HG03521 (cell line): Measurements from ENCODE around the gene LRRC56.
"Not testable (repeated sequence)": the region's sequence is repeated elsewhere in the genome, so short reads cannot be mapped to it uniquely, and the experiment has no call there.

ENCODE experiments used
- ATAC-seq: cut with Tn5 transposase; IDR thresholded peaks from one replicate; pipeline ENCODE4 v1.9.1; 2021; ENCODE audit warnings: mild to moderate bottlenecking, moderate library complexity; ENCODE audit not compliant: unreplicated experiment

LRRC56 gene

DNA sequence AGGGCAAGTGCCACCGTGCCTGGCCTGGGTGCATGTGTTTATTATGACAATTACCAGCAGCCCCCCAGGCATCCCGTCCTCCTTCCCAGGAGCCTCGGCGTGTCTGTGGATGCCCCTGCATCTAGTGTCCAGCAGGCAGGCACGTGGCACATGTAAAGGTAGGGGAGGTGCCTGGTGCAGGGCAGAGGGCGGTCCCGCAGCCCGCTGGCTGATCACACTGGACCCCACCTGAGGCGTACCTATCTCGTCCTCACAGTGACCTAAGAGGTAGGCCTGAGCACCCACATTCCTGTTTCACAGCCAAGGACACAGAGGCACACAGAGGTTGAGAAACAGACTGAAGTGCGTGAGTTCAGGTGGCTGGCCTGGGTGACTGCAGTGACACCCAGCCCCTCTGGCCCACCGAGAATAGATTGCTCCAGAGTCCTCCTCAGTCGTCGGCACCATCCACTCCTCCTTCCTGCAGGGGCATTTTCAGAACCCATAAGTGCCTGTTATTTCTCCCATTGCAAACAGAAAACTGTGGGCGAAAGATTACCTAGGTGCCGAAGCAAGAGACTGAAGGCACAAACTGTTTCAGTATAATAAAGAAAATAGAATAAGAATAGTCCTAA, 35.9 kb downstream of the LRRC56 start:
- no peak for ATAC-seq

DNA sequence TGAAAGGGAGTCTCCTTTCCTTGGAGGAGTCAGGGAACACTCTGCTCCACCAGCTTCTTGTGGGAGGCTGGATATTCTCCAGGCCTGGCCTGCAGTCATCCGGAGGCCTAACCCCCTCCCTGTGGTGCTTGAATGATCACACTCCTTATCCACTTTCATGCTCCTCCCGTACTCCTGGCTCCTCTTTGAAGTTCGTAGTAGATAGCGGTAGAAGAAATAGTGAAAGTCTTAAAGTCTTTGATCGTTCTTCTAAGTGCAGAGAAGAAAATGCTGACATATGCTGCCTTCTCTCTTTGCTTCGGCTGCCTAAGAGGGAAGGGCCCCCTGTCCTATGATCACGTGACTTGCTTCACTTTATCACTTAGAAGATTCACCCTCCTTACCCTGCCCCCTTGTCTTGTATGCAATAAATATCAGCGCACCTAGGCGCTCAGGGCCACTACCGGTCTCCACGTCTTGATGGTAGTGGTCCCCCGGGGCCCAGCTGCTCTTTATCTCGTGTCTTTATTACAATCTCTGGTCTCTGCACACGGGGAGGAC, 36.8 kb downstream of the LRRC56 start:
- not testable (repeated sequence) for ATAC-seq

DNA sequence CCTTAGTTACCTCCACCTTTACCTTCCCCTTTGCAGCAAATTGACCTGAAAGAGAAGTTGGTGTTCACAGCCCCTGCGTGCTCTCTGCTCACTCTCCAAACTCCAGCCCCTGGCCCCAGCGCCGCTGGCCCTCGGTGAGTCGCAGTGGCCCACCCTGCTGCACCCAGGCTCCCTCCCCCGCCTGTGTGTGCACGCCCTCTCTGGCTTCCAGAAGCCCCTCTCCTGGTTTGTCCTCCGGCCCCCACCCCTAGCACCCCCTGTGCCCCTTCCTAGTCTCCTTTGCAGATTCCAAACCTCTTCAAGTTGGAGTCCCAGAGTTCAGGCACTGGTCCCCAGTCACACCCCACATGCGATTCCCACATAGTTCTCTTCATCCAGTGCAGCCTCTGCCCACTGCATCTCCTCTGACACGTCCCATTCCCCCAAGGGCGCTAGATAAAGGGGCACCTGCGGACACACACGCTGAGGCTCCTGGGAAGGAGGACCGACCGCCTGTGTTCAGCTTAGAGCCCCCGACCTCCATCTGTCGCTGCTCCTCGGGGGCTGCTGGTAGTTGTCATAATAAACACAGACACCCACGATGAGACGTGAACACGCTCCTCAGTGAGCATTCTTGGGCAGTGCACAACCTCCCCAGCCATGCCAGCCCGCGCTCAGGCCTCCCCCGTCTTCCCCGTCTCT, 37.4 kb downstream of the LRRC56 start:
- ATAC-seq = no peak

DNA sequence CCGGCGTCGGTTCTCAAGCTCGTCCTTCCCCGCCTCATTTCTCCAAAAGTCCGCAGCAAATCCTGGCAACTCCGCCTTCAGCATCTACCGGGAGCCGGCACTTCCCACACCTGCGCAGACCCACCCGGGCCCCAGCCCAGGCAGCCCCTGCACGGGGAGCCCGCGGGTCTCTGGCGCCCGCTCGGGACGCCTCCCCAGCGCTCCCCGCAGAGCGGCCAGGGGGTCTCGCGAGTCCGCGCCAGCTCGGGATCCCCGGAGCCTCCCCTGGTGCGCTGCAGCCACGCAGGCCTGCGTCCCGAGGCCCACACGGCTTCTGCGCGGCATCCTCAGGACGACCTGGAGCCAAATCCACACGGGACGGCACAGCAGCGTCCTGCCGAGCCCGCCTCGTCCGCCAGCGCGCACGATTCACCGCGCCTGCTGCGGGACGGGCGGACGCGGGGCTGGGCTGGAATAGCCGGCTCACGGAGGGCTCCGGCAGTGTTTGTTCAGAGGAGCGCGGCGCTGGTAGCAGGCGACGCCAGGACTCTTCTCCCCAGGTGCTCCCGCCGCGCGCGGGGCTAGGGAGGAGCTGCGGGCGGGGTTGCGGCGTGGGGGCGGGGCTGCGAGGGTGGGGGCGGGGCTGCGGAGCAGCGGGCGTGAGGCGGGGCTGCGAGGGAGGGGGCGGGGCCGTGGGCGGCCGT, 38.1 kb downstream of the LRRC56 start:
- ATAC-seq = peak; percentile 35

DNA sequence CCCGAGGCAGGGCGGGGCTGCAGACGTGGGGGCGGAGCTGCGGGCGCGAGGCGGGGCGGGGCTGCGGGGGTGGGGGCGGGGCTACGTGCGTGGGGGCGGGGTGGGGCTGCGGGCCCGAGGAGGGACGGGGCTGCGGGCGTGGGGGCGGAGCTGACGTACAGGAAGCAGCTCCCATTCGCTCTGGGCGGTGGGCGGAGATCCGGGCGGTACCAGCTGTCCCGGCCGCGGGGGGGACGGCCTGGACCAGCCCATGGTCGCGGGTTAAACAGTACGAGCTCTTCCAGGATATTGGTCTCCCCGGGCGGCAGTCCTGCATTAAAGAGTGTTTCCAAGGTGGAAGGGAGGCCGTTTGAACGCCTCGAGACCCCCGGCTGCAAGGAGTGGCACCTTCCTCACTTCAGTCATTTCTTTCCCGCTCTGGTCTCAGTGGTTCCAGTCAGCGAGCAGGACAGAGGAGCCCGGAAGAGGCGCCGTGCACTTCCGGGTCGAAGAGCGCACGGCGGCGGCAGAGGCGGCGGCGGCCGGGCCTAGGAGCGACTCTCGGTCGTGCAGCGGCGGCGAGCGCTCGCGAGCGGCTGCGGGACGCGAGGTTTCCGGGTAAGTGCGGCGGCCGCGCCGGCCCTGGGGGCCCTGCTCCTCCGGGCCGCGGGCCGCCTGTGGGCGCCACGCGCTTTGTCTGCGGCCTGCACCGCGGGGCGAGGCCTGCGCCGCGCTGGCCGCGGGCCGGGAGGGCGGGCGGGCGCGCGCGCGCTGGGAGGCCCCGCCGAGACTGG, 38.9 kb downstream of the LRRC56 start, which contains the start of gene PHRF1:
TSS of gene PHRF1 (plus strand) at position 475 of the 773 bp plus-strand sequence. CDS start 5,043 bp downstream, outside the sequence.
- peak; percentile 83 for ATAC-seq

DNA sequence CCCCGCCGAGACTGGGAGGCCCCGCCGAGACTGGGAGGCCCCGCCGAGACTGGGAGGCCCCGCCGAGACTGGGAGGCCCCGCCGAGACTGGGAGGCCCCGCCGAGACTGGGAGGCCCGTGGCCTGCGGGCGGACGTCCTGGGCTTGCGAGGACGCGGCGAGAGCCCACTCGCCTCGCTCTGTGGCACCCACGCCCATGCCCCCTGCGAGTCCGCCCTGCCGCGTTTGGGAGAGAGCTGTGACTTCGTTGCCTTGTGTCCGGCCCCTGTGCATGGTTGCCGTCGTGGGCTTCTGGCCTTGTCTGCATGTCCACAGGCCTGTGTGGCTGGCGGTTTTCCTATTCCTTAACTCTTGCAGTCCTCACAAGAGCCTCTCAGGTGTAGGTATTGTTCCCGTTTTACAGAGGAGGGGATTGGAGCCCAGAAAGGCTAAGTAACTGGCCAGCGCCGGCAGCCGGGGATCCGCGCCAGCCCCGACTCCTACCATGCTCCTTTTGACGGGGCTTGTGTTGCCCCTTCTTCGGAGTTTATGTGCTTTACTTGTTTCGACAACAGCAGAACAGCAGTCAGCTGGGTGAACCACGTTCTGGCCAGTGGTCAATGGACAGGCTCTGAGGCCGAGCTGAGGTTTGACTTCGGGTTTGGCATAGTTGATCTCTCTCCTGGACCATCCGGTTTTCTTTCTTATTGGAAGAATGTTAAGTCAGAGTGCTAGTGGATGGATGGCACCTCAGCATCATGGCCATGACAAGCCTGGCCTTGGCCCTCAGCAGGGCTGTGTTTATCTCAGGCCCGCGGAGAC, 39.7 kb downstream of the LRRC56 start:
- no peak for ATAC-seq

DNA sequence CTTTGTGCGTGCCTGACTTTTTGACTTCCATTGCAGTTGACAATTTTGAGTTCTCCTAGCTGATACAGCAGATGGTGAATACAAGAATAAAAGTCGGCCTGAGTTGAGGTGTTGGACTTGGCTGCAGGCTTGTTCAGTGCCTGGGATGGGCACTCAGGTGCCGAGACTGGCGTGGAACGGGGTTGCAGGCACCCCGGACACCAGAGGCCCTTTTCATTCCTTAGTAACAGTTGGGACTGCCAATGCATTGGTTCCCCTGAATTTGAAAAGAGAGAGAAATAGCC, 40.2 kb downstream of the LRRC56 start:
- no peak for ATAC-seq

DNA sequence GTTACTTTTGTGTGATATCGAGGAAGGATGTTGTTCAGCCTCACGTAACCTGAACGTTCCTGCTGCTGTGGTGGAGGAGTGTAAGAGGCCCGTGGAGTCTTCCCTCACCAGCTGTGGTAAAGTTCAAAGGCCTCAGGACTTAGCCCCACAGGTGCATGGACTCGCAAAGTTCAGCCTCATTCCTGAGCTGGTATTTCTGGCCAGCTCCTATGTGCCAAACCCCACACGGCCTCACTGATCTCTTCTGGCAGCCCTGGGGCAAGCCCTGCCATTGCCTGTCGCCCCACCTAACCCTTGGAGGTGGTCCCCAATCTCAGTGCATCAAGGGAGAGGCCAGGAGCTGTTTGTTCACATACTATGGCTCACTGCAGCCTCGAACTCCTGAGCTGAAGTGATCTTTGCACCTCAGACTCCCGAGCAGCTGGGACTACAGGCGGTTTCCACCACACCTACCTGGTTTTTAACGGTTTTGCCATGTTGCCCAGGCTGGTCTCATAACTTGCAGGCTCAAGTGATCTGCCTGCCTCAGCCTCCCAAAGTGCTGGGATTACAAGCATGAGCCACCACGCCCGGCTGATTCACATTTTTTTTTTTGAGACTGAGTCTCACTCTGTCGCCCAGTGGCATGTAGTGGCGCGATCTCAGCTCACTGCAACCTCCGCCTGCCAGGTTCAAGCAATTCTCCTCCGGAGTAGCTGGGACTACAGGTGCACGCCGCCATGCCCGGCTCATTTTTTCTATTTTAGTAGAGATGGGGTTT, 41.1 kb downstream of the LRRC56 start:
- ATAC-seq = no peak

DNA sequence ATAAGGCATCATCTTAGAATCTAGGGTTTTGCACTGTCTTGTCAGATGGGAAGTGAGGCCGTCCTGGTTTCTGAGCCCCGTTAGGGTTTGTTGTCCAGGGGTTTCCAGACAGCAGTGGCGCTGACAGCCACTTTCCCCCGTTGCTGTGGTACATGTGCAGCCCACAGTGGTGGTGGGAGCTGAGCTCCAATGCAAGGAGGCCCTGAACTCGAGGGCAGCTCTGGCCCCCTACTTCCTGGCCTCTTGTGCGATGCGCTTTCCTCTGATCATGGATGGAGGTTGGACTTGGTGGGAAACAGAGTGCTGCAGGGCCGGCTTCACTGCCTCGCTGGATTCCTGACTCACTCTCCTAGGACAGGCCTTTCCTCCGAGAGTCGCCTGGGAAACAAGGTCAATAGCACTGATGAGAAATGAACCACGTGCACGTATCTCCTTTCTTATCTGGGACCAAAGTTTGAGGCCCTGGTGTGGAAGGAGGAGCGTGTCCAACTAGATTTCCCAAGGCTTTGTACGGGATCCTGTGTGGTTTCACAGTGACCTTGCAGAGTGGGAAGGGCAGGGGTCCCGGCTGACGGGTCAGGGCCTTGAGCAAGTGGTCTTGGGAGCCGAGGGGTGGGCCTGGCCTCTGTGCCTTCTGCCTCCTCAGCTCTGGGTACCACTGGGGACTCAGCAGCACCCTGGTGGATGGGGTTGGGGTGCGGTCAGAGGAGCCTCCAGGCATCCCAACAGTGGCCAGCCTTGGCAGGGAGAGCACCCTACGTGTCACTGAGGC, 42.7 kb downstream of the LRRC56 start:
- ATAC-seq = no peak

DNA sequence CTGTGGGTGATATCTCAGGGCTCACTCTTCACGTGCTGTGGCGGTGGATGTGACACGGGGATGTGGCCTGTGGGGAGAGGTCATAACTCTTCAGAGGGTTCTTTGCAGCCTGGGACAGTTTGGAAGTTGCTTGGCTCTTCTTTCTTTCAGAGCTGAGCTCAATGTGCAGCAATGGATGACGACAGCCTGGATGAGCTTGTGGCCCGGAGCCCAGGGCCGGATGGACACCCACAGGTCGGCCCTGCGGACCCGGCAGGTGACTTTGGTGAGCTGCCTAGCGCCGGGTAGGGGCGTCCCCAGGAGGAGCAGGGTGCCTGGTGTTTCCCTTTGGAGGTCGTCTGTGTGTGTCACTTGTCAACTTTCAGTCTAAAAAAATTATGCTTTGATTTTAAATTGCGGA, 44.0 kb downstream of the LRRC56 start:
- ATAC-seq = no peak

DNA sequence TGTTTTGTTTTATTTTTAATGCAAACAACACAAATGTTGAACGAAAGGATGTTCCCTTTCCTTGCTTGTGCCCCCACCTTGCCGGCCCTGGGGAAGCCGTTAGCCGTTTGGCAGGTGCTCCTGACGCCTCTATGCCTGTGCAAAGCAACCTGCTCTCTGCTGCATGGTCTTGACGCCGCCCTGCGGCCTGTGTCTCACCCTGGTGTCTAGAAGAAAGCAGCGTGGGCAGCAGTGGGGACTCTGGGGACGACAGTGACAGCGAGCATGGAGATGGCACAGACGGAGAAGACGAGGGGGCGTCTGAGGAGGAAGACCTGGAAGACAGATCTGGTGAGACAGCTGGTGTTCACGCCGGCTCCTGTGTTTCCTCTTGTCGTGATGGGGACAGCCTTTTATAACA, 44.4 kb downstream of the LRRC56 start:
- ATAC-seq = no peak

DNA sequence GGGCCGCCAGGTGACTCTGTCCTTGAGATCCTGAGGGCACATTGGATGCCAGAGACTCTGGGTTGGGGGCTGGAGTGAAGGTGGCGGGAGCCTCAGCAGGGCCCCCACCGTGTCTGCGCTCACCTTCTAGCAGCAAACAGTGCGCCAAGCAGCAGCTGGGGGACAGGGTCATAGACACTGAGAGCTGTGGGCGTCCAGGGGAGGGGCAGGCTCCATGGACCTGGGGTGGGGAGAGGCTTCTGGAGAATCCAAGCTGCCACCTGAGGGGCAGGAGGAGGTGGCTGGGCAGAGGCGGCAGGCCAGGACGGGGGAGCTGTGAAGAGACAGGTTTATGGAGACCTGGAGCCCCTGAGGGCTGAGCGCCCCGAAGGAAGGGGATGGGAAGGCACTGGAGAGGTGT, 47.0 kb downstream of the LRRC56 start:
- ATAC-seq = no peak

DNA sequence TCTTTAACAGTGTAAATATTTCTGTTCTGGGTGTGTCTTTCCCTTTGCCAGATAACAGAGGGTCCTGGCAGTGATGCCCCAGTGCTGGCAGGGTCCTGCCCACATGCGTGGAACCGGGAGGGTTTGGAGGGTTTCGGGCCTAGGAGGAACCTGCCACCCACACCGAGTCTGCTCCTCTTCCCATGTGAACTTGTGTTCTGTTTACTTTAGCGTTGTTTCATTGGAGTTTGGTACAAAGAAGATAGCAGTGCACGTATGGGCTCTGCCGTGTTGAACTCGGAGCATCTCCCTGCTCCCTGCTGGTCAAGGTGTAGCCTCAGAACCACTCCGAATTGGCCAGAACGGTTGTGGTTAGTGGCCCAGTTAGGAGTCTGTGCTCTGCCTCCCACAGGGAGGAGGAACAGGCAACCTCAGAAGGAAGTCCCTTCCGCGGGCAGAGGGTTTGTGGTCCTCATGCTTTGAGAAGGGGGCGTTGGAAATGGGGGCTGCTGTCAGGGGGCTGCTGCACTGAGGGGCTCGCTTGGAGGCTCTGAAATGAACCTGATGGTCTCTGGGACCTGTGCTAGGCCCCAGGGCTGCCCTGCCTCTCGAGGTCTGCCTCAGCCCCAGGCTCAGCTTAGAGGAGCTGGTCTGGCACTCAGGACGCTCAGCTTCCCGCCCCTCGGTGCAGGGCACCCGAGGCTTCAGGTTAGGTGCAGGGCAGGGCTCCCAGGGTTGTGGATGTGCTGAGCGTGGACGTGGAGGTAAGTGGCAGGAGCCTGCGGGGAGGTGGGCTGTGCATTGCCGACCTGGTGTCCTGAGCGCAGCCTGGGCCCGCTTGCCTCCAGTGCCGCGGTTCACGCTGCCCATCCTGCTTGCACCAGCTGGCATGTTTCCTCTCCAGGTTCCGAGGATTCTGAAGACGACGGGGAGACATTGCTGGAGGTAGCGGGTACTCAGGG, 49.3 kb downstream of the LRRC56 start:
- no peak for ATAC-seq

DNA sequence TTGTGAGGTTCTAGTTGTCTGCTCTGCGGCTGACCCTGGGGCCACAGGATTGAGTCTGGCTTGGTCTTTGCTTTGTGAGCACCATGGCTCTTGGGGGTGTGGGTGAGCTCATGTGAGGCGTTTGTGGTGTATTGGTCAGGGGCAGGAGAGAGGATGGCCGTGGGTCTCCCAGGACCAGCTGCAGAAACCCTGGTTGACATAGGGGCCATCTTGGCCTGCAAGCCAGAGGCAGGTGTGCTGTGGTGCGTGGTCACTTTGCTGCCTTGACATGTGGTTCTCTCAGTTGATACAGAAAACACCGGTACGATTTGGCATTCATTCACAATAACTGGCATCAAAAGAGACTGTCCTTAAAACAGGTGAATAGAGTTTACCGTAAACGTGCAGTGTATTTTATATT, 50.2 kb downstream of the LRRC56 start:
- ATAC-seq = no peak

DNA sequence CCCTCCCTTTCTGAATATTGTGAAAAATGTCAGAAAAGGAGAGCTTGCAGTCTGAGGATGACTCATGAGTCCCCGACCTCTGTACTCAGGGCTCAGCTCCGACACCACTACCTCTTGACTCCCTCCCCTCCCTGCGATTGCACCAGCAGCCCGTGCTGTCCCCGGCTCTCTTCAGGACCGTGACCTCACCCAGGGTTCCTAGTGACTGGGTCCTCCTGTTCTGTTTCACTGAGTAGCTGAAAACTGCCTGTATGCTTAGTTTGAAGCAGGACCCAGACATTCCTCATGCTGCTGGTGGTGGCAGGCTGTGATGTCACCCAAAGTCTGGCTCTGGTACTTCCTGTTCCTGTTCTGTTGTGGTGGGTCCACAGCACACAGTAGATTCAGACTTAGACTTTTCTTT, 50.7 kb downstream of the LRRC56 start:
- no peak for ATAC-seq

DNA sequence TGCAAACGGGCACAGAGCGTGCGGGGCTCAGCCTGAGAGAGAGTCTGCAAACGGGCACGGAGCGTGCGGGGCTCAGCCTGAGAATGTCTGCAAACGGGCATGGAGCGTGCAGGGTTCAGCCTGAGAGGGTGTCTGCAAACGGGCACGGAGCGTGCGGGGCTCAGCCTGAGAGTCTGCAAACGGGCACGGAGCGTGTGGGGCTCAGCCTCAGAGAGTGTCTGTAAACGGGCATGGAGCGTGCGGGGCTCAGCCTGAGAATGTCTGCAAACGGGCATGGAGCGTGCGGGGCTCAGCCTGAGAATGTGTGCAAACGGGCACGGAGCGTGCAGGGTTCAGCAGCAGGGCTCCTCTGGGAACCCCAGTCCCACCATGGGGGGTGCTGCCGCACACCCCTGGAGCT, 52.5 kb downstream of the LRRC56 start:
- ATAC-seq = no peak

DNA sequence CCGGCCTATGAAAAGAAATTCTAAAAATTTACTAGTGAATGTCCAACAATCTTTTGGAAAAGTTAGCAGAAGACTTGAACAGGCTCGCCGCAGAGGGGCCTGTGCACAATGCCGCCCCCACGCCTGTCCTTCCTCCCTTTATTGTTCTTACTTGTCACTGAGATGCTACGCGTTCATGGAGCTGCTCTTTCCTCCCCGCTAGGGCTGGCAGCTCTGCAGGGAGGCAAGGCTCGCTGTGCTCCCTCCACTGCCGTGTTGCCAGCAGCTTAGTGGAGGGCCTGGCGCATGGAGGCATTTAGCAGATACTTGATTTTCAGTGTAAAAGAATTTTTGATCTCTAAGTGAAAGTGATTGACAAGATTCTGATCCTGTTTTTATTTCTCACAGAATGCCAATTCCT, 53.7 kb downstream of the LRRC56 start:
- no peak for ATAC-seq

DNA sequence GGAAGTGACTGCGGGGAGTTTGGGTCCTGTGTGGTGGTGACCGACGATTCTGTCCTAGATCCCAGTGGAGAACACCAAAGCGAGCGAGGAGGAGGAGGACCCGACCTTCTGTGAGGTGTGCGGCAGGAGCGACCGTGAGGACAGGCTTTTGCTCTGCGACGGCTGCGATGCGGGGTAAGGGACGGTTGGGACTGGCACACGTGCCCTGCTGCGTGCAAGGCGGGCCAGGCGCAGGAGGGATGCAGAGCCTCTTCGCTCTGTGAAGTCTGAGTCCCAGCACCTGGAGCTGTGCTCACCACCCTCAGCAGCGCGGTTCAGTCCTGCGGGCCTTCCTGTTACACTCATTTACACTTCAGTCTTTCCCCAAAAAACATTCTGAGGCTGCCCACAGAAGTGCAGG, 55.2 kb downstream of the LRRC56 start:
- ATAC-seq = no peak
